HCT116 (cell line): ENCODE results near the gene CNTNAP2. TPM values are rescaled to one million over a fixed set of nuclear protein-coding genes. Genes with fewer than 3 reads are reported as not detected.

Source experiments
- ATAC-seq: fragments of 200-7000 bp; cut with Tn5 transposase; 2 replicates; pipeline ENCODE4 v1.9.1; 2020; ENCODE audit warnings: mild to moderate bottlenecking, moderate library complexity
- BruUV-seq: library from RNA; stranded (reverse); fragments of 400-500 nt; replicated peaks from 2 replicates; lab custom pipeline; 2021; lab: Mats Ljungman, UMichigan
- CTCF ChIA-PET: fragments of 300-600 bp; sonication (Branson Sonifier 250); formaldehyde crosslinking; loops from one replicate; lab custom pipeline; 2021; ENCODE audit warnings: antibody characterized with exemption; lab: Charles Lee
- POLR2A ChIA-PET: fragments of 300-600, 350-600 bp; sonication (Branson Sonifier 250); formaldehyde crosslinking; loops from one replicate; lab custom pipeline; 2021; ENCODE audit warnings: antibody characterized with exemption; lab: Charles Lee
- RAD21 ChIA-PET, 2 experiments: fragments of 300-600 bp; sonication (Branson Sonifier 250); formaldehyde crosslinking; loops; one replicate each; lab custom pipeline; 2023; ENCODE audit warnings: low total read pairs in 2 of 2; ENCODE audit not compliant: uncharacterized antibody in 2 of 2, unreplicated experiment in 2 of 2, low non-redundant PET in 1 of 2; lab: Charles Lee
- DNase-seq: peaks from one replicate; pipeline ENCODE4 v3.0.0-alpha.2; 2010; ENCODE audit warnings: low read depth, low spot score
- H2AFZ ChIP-seq: fragments of 200-600 bp; shearing (Covaris generic), sonication (generic); 2 replicates; pipeline ENCODE4 v1.6.1; 2017; ENCODE audit warnings: low read depth, mixed run types, mixed read lengths, antibody characterized with exemption, low read length; ENCODE audit not compliant: poor library complexity, severe bottlenecking
- H3K27ac ChIP-seq: 2 replicates; pipeline ENCODE4 v1.5.1; 2012; ENCODE audit warnings: low read depth, low read length
- H3K27me3 ChIP-seq: fragments of 200-600 bp; sonication (generic); 2 replicates; pipeline ENCODE4 v1.6.1; 2016; ENCODE audit warnings: mixed run types, low read length, mixed read lengths; ENCODE audit not compliant: insufficient read depth
- H3K36me3 ChIP-seq, 2 experiments: fragments of 200-500 bp in 1 of 2; fragments of 200-600 bp in 1 of 2; sonication (Bioruptor generic) in 1 of 2; sonication (generic) in 1 of 2; 2 replicates each; pipeline versions ENCODE4 v1.5.1 to v1.6.1; 2014 to 2016; ENCODE audit warnings: low read length in 2 of 2, inconsistent platforms in 1 of 2, mixed read lengths in 1 of 2, mixed run types in 1 of 2; ENCODE audit not compliant: insufficient read depth in 2 of 2, control insufficient read depth in 1 of 2
- H3K4me1 ChIP-seq, 2 experiments: fragments of 200-600 bp in 1 of 2; sonication (generic) in 1 of 2; 2 replicates each; pipeline versions ENCODE4 v1.5.1 to v1.6.1; 2012 to 2017; ENCODE audit warnings: low read length in 2 of 2, inconsistent platforms in 1 of 2, mild to moderate bottlenecking in 1 of 2, mixed read lengths in 1 of 2, mixed run types in 1 of 2, moderate library complexity in 1 of 2; ENCODE audit not compliant: insufficient read depth in 2 of 2, control insufficient read depth in 1 of 2
- H3K4me2 ChIP-seq: fragments of 200-600 bp; sonication (generic); 2 replicates; pipeline ENCODE4 v1.6.1; 2017; ENCODE audit warnings: mixed run types, low read length, mixed read lengths
- H3K4me3 ChIP-seq, 2 experiments: fragments of 200-600 bp in 1 of 2; sonication (generic) in 1 of 2; replicated peaks in 1 of 2; 2 replicates each; pipeline ENCODE4 v1.5.1; 2011 to 2016; ENCODE audit warnings: low read length in 2 of 2, control low read depth in 1 of 2, low read depth in 1 of 2, mild to moderate bottlenecking in 1 of 2, mixed read lengths in 1 of 2, mixed run types in 1 of 2
- H3K79me2 ChIP-seq: fragments of 200-600 bp; sonication (generic); 2 replicates; pipeline ENCODE4 v1.6.1; 2017; ENCODE audit warnings: mild to moderate bottlenecking, mixed run types, low read length, moderate library complexity, mixed read lengths; ENCODE audit not compliant: insufficient read depth
- H3K9ac ChIP-seq: fragments of 200-600 bp; sonication (generic); 2 replicates; pipeline ENCODE4 v1.6.1; 2016; ENCODE audit warnings: low read length, mixed read lengths
- H3K9me2 ChIP-seq: fragments of 200-600 bp; sonication (generic), shearing (Covaris generic); 2 replicates; pipeline ENCODE4 v1.6.1; 2017; ENCODE audit warnings: mixed run types, mild to moderate bottlenecking, moderate library complexity; ENCODE audit not compliant: insufficient read depth
- H3K9me3 ChIP-seq, 2 experiments: fragments of 200-500 bp in 1 of 2; fragments of 200-600 bp in 1 of 2; sonication (Bioruptor generic) in 1 of 2; sonication (generic) in 1 of 2; 2 replicates each; pipeline ENCODE4 v1.6.1; 2014 to 2017; ENCODE audit warnings: low read length in 2 of 2, mixed read lengths in 2 of 2, inconsistent platforms in 1 of 2, low read depth in 1 of 2, mild to moderate bottlenecking in 1 of 2, mixed run types in 1 of 2, moderate library complexity in 1 of 2; ENCODE audit not compliant: control insufficient read depth in 1 of 2, insufficient read depth in 1 of 2
- H4K20me1 ChIP-seq: fragments of 200-600 bp; sonication (generic), shearing (Covaris generic); 2 replicates; pipeline ENCODE4 v1.6.1; 2017; ENCODE audit warnings: mixed run types, mild to moderate bottlenecking, moderate library complexity; ENCODE audit not compliant: insufficient read depth
- EGR1 ChIP-seq: IDR thresholded peaks from 2 replicates; pipeline ENCODE4 v1.6.1; 2012; ENCODE audit warnings: low read depth
- EZH2 ChIP-seq: fragments of 200-600 bp; sonication (generic); IDR thresholded peaks from 2 replicates; pipeline ENCODE4 v1.6.1; 2017; ENCODE audit warnings: antibody characterized with exemption, mixed run types
- POLR2A ChIP-seq: IDR thresholded peaks from 2 replicates; pipeline ENCODE4 v1.7.0; 2011; ENCODE audit warnings: borderline replicate concordance; ENCODE audit not compliant: insufficient read depth, insufficient read length; ENCODE audit errors: extremely low read depth
- SIN3A ChIP-seq: IDR thresholded peaks from 2 replicates; pipeline ENCODE4 v1.6.1; 2012; ENCODE audit warnings: low read depth
- SRF ChIP-seq: IDR thresholded peaks from 2 replicates; pipeline ENCODE4 v1.6.1; 2012; ENCODE audit warnings: low read depth
- TCF7L2 ChIP-seq: IDR thresholded peaks from 2 replicates; pipeline ENCODE4 v1.7.0; 2011; ENCODE audit warnings: borderline replicate concordance, inconsistent platforms; ENCODE audit not compliant: insufficient read depth, insufficient read length; ENCODE audit errors: extremely low read depth
- YY1 ChIP-seq: IDR thresholded peaks from 2 replicates; pipeline ENCODE4 v1.6.1; 2011; ENCODE audit warnings: low read length, low read depth, moderate library complexity, mild to moderate bottlenecking; ENCODE audit not compliant: insufficient replicate concordance; ENCODE audit errors: extremely low read depth
- ZFX ChIP-seq: fragments of 450-650 bp; IDR thresholded peaks from 2 replicates; pipeline ENCODE4 v1.6.1; 2017
- ZNF274 ChIP-seq: fragments of 200-500 bp; sonication (Bioruptor generic); IDR thresholded peaks from 2 replicates; pipeline ENCODE4 v1.6.1; 2014; ENCODE audit warnings: mild to moderate bottlenecking, low read depth, low read length, inconsistent platforms
- intact Hi-C: fragments of 100-400 bp; cut with micrococcal nuclease; formaldehyde crosslinking; loops from 2 replicates; pipeline ENCODE4 v1.10.0; 2022
- total RNA-seq: library from RNA; stranded (reverse); gene quantifications from one replicate; pipeline ENCODE4 v1.2.1, GENCODE V29; 2021; ENCODE audit not compliant: unreplicated experiment
- TF ChIP-seq, protein P1 (sequence below): IDR thresholded peaks from 2 replicates; pipeline ENCODE4 v1.6.1; 2011; ENCODE audit warnings: mild to moderate bottlenecking, low read length, moderate library complexity; ENCODE audit not compliant: insufficient replicate concordance; ENCODE audit errors: extremely low read depth
- TF ChIP-seq, protein P2 (sequence below): IDR thresholded peaks from 2 replicates; pipeline ENCODE4 v1.6.1; 2012
- TF ChIP-seq, protein P3 (sequence below): IDR thresholded peaks from 2 replicates; pipeline ENCODE4 v1.6.1; 2012

The CNTNAP2 gene
- total RNA-seq, 1 experiment from 2014 or later: 0.37 TPM

DNA sequence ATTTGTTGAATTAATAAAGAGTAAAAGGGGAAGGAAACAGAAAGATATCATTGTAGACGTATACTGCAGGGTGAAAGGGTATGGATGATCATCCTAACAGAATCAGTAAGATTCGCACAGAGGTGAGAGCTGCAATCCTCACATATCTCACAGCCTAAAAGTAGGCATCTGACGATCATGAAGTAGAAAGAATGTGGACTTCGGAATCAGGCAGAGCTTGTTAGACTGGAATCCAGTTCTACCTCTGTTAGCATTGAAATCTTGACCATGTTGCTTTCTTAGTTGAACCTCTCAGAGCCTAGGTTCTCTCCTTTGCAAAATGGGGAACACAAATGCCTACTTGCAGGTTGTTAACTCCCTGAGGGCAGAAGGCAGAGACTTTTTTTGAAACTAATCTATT, 2154.0 kb downstream of the CNTNAP2 start:
- no peak for TF ChIP-seq EZH2
- TF ChIP-seq, protein P1, sequence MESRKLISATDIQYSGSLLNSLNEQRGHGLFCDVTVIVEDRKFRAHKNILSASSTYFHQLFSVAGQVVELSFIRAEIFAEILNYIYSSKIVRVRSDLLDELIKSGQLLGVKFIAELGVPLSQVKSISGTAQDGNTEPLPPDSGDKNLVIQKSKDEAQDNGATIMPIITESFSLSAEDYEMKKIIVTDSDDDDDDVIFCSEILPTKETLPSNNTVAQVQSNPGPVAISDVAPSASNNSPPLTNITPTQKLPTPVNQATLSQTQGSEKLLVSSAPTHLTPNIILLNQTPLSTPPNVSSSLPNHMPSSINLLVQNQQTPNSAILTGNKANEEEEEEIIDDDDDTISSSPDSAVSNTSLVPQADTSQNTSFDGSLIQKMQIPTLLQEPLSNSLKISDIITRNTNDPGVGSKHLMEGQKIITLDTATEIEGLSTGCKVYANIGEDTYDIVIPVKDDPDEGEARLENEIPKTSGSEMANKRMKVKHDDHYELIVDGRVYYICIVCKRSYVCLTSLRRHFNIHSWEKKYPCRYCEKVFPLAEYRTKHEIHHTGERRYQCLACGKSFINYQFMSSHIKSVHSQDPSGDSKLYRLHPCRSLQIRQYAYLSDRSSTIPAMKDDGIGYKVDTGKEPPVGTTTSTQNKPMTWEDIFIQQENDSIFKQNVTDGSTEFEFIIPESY: no peak
- TF ChIP-seq EGR1: no peak
- no peak for TF ChIP-seq ZFX
- TF ChIP-seq TCF7L2: no peak
- TF ChIP-seq SIN3A: no peak
- TF ChIP-seq, protein P2, sequence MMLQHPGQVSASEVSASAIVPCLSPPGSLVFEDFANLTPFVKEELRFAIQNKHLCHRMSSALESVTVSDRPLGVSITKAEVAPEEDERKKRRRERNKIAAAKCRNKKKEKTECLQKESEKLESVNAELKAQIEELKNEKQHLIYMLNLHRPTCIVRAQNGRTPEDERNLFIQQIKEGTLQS: no peak
- TF ChIP-seq SRF: no peak
- TF ChIP-seq, protein P3, sequence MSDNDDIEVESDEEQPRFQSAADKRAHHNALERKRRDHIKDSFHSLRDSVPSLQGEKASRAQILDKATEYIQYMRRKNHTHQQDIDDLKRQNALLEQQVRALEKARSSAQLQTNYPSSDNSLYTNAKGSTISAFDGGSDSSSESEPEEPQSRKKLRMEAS: no peak
- TF ChIP-seq POLR2A: no peak
- TF ChIP-seq ZNF274: no peak
- TF ChIP-seq YY1: no peak
- POLR2A ChIA-PET: no interaction called here
- peaks cover 31% of the 10 kb centered on the region for H3K27me3 ChIP-seq
- no TSS peak for BruUV-seq
- H4K20me1 ChIP-seq: no peaks in the 10 kb centered on the region
- H3K9me2 ChIP-seq: no peaks in the 10 kb centered on the region
- H3K79me2 ChIP-seq: no peaks in the 10 kb centered on the region
- intact Hi-C loops: no loop called here
- no peak overlapping the region for H3K4me3 ChIP-seq
- no peak overlapping the region for H3K27ac ChIP-seq
- H2AFZ ChIP-seq: no peak overlapping the region
- no peak for DNase-seq
- no peaks in the 10 kb centered on the region for H3K4me1 ChIP-seq
- H3K9ac ChIP-seq: no peak overlapping the region
- RAD21 ChIA-PET: no interaction called here
- H3K9me3 ChIP-seq: no peaks in the 10 kb centered on the region
- no peak for ATAC-seq
- H3K4me2 ChIP-seq: no peak overlapping the region
- CTCF ChIA-PET: no interaction called here
- H3K36me3 ChIP-seq: no peaks in the 10 kb centered on the region
